Hepatocyte (in vitro differentiated cells): ENCODE measurements around the gene EHD1.

ENCODE experiments used
- EZH2 ChIP-seq: fragments of 200-600 bp; sonication (generic); IDR thresholded peaks from 2 replicates; pipeline ENCODE4 v1.6.1; 2016; ENCODE audit warnings: antibody characterized with exemption, mild to moderate bottlenecking, borderline replicate concordance
- EZH2phosphoT487 ChIP-seq: fragments of 200-600 bp; sonication (generic); IDR thresholded peaks from one replicate; pipeline ENCODE4 v1.6.1; 2018; ENCODE audit warnings: antibody characterized with exemption, mild to moderate bottlenecking, low read depth, moderate library complexity; ENCODE audit not compliant: unreplicated experiment, severe bottlenecking
- TF ChIP-seq, protein P1 (sequence below): fragments of 200-600 bp; sonication (generic); IDR thresholded peaks from 2 replicates; pipeline ENCODE4 v1.5.1; 2016; ENCODE audit warnings: antibody characterized with exemption, mild to moderate bottlenecking; ENCODE audit not compliant: poor library complexity

DNA sequence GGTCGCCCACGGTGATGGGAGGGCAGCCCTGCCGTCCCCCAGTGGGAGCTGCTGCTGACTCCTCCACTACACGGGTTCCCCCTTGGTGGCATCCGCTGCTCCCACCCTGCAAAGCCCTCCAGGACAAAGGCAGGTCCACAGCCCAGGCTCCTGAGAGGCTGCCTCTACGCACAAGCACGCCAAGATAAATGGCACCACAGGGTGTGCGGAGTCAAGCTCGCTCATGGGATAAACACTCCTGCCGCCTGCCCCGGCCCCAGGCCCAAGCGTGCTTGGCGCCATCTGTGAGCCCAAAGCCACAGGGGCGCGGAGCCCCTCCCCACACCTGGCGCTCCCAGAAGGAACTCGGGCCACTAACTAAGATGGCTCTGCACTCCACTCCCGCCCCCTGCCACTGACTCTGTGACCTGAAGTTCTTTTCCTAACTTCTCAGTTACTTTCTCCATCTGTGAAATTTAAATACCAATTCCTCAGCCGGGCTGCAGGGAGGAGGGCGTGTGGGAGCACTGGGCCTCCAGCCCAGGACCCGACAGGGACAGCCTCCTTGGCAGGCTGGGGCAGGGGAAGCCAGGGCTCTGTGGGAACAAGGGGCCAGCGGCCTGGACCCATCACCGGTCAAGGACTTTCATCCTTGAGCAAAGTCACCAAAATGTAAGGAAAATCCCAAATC is 14.9 kb downstream of the EHD1 start:
- TF ChIP-seq, protein P1, sequence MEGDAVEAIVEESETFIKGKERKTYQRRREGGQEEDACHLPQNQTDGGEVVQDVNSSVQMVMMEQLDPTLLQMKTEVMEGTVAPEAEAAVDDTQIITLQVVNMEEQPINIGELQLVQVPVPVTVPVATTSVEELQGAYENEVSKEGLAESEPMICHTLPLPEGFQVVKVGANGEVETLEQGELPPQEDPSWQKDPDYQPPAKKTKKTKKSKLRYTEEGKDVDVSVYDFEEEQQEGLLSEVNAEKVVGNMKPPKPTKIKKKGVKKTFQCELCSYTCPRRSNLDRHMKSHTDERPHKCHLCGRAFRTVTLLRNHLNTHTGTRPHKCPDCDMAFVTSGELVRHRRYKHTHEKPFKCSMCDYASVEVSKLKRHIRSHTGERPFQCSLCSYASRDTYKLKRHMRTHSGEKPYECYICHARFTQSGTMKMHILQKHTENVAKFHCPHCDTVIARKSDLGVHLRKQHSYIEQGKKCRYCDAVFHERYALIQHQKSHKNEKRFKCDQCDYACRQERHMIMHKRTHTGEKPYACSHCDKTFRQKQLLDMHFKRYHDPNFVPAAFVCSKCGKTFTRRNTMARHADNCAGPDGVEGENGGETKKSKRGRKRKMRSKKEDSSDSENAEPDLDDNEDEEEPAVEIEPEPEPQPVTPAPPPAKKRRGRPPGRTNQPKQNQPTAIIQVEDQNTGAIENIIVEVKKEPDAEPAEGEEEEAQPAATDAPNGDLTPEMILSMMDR: no peak
- TF ChIP-seq EZH2: no peak
- no peak for TF ChIP-seq EZH2phosphoT487
